Measurements from ENCODE around the gene ANKRD61.

The ANKRD61 gene

GRCh38 chr7:6020371-6021286 is 10.5 kb upstream of the ANKRD61 start:
- TF ChIP-seq ARNTL (CRISPR knock-in tag; IDR thresholded peaks at IDR 0.05; ENCODE audit: borderline replicate concordance, low read depth) (no peak), SNAI2 (CRISPR knock-in tag; IDR thresholded peaks at IDR 0.05) (no peak), POU6F1 (CRISPR knock-in tag; IDR thresholded peaks at IDR 0.05; ENCODE audit: borderline replicate concordance, low read depth) (no peak), RARB (CRISPR knock-in tag; IDR thresholded peaks at IDR 0.05) (no peak), ESRRG (CRISPR knock-in tag; IDR thresholded peaks at IDR 0.05) (no peak), TCF4 (CRISPR knock-in tag; IDR thresholded peaks at IDR 0.05; ENCODE audit: borderline replicate concordance) (no peak), ISL1 (CRISPR knock-in tag; IDR thresholded peaks at IDR 0.05) (no peak), CREB5 (CRISPR knock-in tag; IDR thresholded peaks at IDR 0.05; ENCODE audit: low read depth) (no peak), GLIS3 (CRISPR knock-in tag; IDR thresholded peaks at IDR 0.05) (no peak), ZC3H10 (CRISPR knock-in tag; IDR thresholded peaks at IDR 0.05) (no peak), BACH2 (CRISPR knock-in tag; IDR thresholded peaks at IDR 0.05; ENCODE audit: borderline replicate concordance) (no peak), CSRNP3 (CRISPR knock-in tag; IDR thresholded peaks at IDR 0.05) (no peak), TOX (CRISPR knock-in tag; IDR thresholded peaks at IDR 0.05; ENCODE audit: borderline replicate concordance) (no peak), ZFP30 (CRISPR knock-in tag; IDR thresholded peaks at IDR 0.05) (no peak), ZNF8 (CRISPR knock-in tag; IDR thresholded peaks at IDR 0.05) (no peak), CSDC2 (CRISPR knock-in tag; IDR thresholded peaks at IDR 0.05) (no peak), PATZ1 (CRISPR knock-in tag; IDR thresholded peaks at IDR 0.05; ENCODE audit: borderline replicate concordance) (no peak), OSR1 (CRISPR knock-in tag; IDR thresholded peaks at IDR 0.05) (no peak)
- ATAC-seq, result no peak

GRCh38 chr7:6022707-6023106 is 8.5 kb upstream of the ANKRD61 start:
- ATAC-seq, result no peak
- no peak for TF ChIP-seq RARB (CRISPR knock-in tag; IDR thresholded peaks at IDR 0.05)
- TF ChIP-seq SNAI2 (CRISPR knock-in tag; IDR thresholded peaks at IDR 0.05), result no peak
- no peak for TF ChIP-seq TCF4 (CRISPR knock-in tag; IDR thresholded peaks at IDR 0.05; ENCODE audit: borderline replicate concordance)
- no peak for TF ChIP-seq BACH2 (CRISPR knock-in tag; IDR thresholded peaks at IDR 0.05; ENCODE audit: borderline replicate concordance)
- no peak for TF ChIP-seq ZNF70 (CRISPR knock-in tag; IDR thresholded peaks at IDR 0.05)
- no peak for TF ChIP-seq CREB5 (CRISPR knock-in tag; IDR thresholded peaks at IDR 0.05; ENCODE audit: low read depth)
- TF ChIP-seq ZFP30 (CRISPR knock-in tag; IDR thresholded peaks at IDR 0.05), result no peak
- TF ChIP-seq ZFP3 (CRISPR knock-in tag; IDR thresholded peaks at IDR 0.05), result no peak
- no peak for TF ChIP-seq TOX (CRISPR knock-in tag; IDR thresholded peaks at IDR 0.05; ENCODE audit: borderline replicate concordance)
- TF ChIP-seq ARNTL (CRISPR knock-in tag; IDR thresholded peaks at IDR 0.05; ENCODE audit: borderline replicate concordance, low read depth), result no peak
- TF ChIP-seq TSHZ2 (CRISPR knock-in tag; IDR thresholded peaks at IDR 0.05), result no peak
- TF ChIP-seq CSRNP3 (CRISPR knock-in tag; IDR thresholded peaks at IDR 0.05), result no peak
- no peak for TF ChIP-seq ISL1 (CRISPR knock-in tag; IDR thresholded peaks at IDR 0.05)
- TF ChIP-seq POU6F1 (CRISPR knock-in tag; IDR thresholded peaks at IDR 0.05; ENCODE audit: borderline replicate concordance, low read depth), result no peak
- no peak for TF ChIP-seq ZNF565 (CRISPR knock-in tag; conservative IDR thresholded peaks at IDR 0.05; ENCODE audit: low read depth)
- TF ChIP-seq CSDC2 (CRISPR knock-in tag; IDR thresholded peaks at IDR 0.05), result no peak
- TF ChIP-seq ESRRG (CRISPR knock-in tag; IDR thresholded peaks at IDR 0.05), result no peak

All from SK-N-SH treated with all-trans-retinoic acid at 6 μM for 48 hours (cell line).